ENCODE measurements around the gene NRSN2. TPM values are rescaled to one million over a fixed set of nuclear protein-coding genes. Genes with fewer than 3 reads are reported as not detected.
"Not testable (repeated sequence)": the region's sequence is repeated elsewhere in the genome, so short reads cannot be mapped to it uniquely, and the experiment has no call there.

Gene NRSN2
- total and polyA plus RNA-seq, 2 donors (not counting 3 experiments of a cell fraction or from before 2014, with no cell fraction given): 36.9 to 64.1 TPM

DNA sequence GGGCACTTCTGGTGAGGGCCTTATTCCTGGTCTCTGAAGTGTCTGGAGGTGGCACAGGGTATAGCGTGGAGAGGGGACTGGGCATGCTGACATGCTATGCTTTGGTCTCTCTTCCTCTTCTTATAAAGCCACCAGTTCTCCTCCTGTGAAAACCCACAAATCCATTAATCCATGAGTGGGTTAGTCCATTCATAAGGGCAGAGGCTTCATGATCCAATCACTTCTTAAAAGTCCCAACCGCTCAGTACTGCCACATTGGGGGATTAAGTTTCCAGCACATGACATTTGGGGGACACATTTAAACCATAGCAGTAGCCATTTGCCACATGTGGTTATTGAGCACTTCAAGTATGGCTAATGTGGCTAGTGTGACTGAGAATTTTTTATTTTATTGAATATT is 29.8 kb downstream of the NRSN2 start:
- peaks cover 7% of the 10 kb centered on the region for H3K79me2 ChIP-seq (ENCODE audit: control insufficient read depth, insufficient read depth, low read length)
- intact Hi-C loops (cut with micrococcal nuclease) (no loop called here), dilution Hi-C loops (cut with MboI; ENCODE audit: extremely low pct_ligation_motif_present, low sequenced_read_pairs) (no loop called here)
- TF ChIP-seq POLR2AphosphoS5 (IDR thresholded peaks at IDR 0.05; ENCODE audit: insufficient read depth, low read depth, low read length): no peak
- no peak for TF ChIP-seq CTCF (IDR thresholded peaks at IDR 0.05; ENCODE audit: extremely low read depth in 1 of 2, insufficient read depth in 1 of 2, low read depth in 1 of 2, low read length in 2 of 2)
- TF ChIP-seq EZH2 (IDR thresholded peaks at IDR 0.05; ENCODE audit: borderline replicate concordance, low read depth, low read length, severe bottlenecking): no peak
- no peak for TF ChIP-seq JUN (IDR thresholded peaks at IDR 0.05; ENCODE audit: borderline replicate concordance, insufficient read depth, insufficient read length, low read depth)
- no peak for TF ChIP-seq POLR2A (IDR thresholded peaks at IDR 0.05; ENCODE audit: low read depth, low read length)
- no peak for TF ChIP-seq MYC (IDR thresholded peaks at IDR 0.05; ENCODE audit: low read depth, low read length)
- TF ChIP-seq MAX (IDR thresholded peaks at IDR 0.05; ENCODE audit: insufficient read depth, insufficient read length): no peak
- TF ChIP-seq FOS (IDR thresholded peaks at IDR 0.05; ENCODE audit: borderline replicate concordance, insufficient read depth, low read length): no peak
- TF ChIP-seq GATA2 (IDR thresholded peaks at IDR 0.05; ENCODE audit: insufficient read depth, insufficient read length, low read depth, low read length): no peak
- H3K4me1 ChIP-seq (ENCODE audit: control insufficient read depth, extremely low read depth, insufficient read depth, low read length): peaks cover 25% of the 10 kb centered on the region
- H2AFZ ChIP-seq (ENCODE audit: low read depth, low read length): no peak overlapping the region
- H3K27me3 ChIP-seq (ENCODE audit: control insufficient read depth in 2 of 2, insufficient read depth in 2 of 2, low read length in 2 of 2): no peaks in the 10 kb centered on the region
- H3K36me3 ChIP-seq (ENCODE audit: control insufficient read depth in 2 of 2, extremely low read depth in 1 of 2, insufficient read depth in 2 of 2, low read length in 2 of 2): no peaks in the 10 kb centered on the region
- DNase-seq (ENCODE audit: low read depth, low spot score): no peak
- BruUV-seq (replicated peaks): no TSS peak
- POLR2A ChIA-PET: no interaction called here
- H3K9me3 ChIP-seq (replicated peaks; ENCODE audit: control insufficient read depth, insufficient read depth, low read length): no peaks in the 10 kb centered on the region
- no peak overlapping the region for H3K4me3 ChIP-seq (replicated peaks in 1 of 3; ENCODE audit: insufficient read depth in 1 of 3, low read depth in 1 of 3, low read length in 3 of 3)
- FAIRE-seq: no peak
- no peaks in the 10 kb centered on the region for H3K9me1 ChIP-seq (replicated peaks; ENCODE audit: control insufficient read depth, extremely low read depth, insufficient read depth, low read length)
- H3K27ac ChIP-seq (ENCODE audit: insufficient read depth, low read depth, low read length): no peak overlapping the region
- H4K20me1 ChIP-seq (replicated peaks; ENCODE audit: control insufficient read depth, extremely low read depth, insufficient read depth, low read length): no peaks in the 10 kb centered on the region
- CTCF ChIA-PET: interaction anchor here (1.1 kb wide), 1 partner anchor 269 kb away, joined by 5 read pairs; no protein-coding TSS in a partner anchor
- no peak overlapping the region for H3K4me2 ChIP-seq (ENCODE audit: insufficient read depth, low read length)
- H3K9ac ChIP-seq (replicated peaks; ENCODE audit: extremely low read depth, insufficient read depth, low read length): no peak overlapping the region

- H3K27ac ChIP-seq (ENCODE audit: insufficient read depth, low read depth, low read length); POLR2A ChIA-PET; H3K9ac ChIP-seq (replicated peaks; ENCODE audit: extremely low read depth, insufficient read depth, low read length); intact Hi-C loops (cut with micrococcal nuclease); H3K4me2 ChIP-seq (ENCODE audit: insufficient read depth, low read length); H2AFZ ChIP-seq (ENCODE audit: low read depth, low read length); FAIRE-seq; DNase-seq (ENCODE audit: low read depth, low spot score); dilution Hi-C loops (cut with MboI; ENCODE audit: extremely low pct_ligation_motif_present, low sequenced_read_pairs); H3K9me1 ChIP-seq (replicated peaks; ENCODE audit: control insufficient read depth, extremely low read depth, insufficient read depth, low read length); H4K20me1 ChIP-seq (replicated peaks; ENCODE audit: control insufficient read depth, extremely low read depth, insufficient read depth, low read length); H3K4me3 ChIP-seq (replicated peaks in 1 of 3; ENCODE audit: insufficient read depth in 1 of 3, low read depth in 1 of 3, low read length in 3 of 3); BruUV-seq (replicated peaks); H3K36me3 ChIP-seq (ENCODE audit: control insufficient read depth in 2 of 2, extremely low read depth in 1 of 2, insufficient read depth in 2 of 2, low read length in 2 of 2); H3K9me3 ChIP-seq (replicated peaks; ENCODE audit: control insufficient read depth, insufficient read depth, low read length); H3K27me3 ChIP-seq (ENCODE audit: control insufficient read depth in 2 of 2, insufficient read depth in 2 of 2, low read length in 2 of 2): not testable (repeated sequence)
- Histone ChIP-seq H3K4me1 (ENCODE audit: control insufficient read depth, extremely low read depth, insufficient read depth, low read length) (peaks cover 23% of the 10 kb centered on the region), H3K79me2 (ENCODE audit: control insufficient read depth, insufficient read depth, low read length) (peaks cover 13% of the 10 kb centered on the region)
- CTCF ChIA-PET: interaction anchor here (1.1 to 1.4 kb wide), 3 partner anchors 12 to 268 kb away, joined by 3 to 6 read pairs (median 5); no protein-coding TSS in a partner anchor
These were observed 30.7 kb downstream of the NRSN2 start for GRCh38 chr20:377578-377977.
